Glutamatergic neuron (in vitro differentiated cells): ENCODE data around the gene RGS6. TPM values are rescaled to one million over a fixed set of nuclear protein-coding genes. Genes with fewer than 3 reads are reported as not detected.
A peak's percentile ranks its signal among the peaks of the same experiment; 100 is the strongest.

Experiments used
- DNase-seq: peaks from one replicate; pipeline ENCODE4 v3.0.0; 2022
- H3K27ac Mint-ChIP-seq: one replicate; pipeline ENCODE4 v1.8.0; 2020; ENCODE audit warnings: mild to moderate bottlenecking, mixed read lengths, inconsistent platforms; ENCODE audit not compliant: unreplicated experiment
- H3K27me3 Mint-ChIP-seq: one replicate; pipeline ENCODE4 v1.8.0; 2020; ENCODE audit warnings: mild to moderate bottlenecking, moderate library complexity, mixed read lengths, inconsistent platforms; ENCODE audit not compliant: unreplicated experiment
- H3K36me3 Mint-ChIP-seq: one replicate; pipeline ENCODE4 v1.8.0; 2020; ENCODE audit warnings: mild to moderate bottlenecking, mixed read lengths, inconsistent platforms; ENCODE audit not compliant: unreplicated experiment
- H3K4me1 Mint-ChIP-seq: one replicate; pipeline ENCODE4 v1.8.0; 2020; ENCODE audit warnings: mild to moderate bottlenecking, low read depth, mixed read lengths, inconsistent platforms; ENCODE audit not compliant: unreplicated experiment
- H3K4me3 Mint-ChIP-seq: one replicate; pipeline ENCODE4 v1.8.0; 2020; ENCODE audit warnings: mild to moderate bottlenecking, mixed read lengths, inconsistent platforms; ENCODE audit not compliant: unreplicated experiment
- H3K9me3 Mint-ChIP-seq: one replicate; pipeline ENCODE4 v1.8.0; 2020; ENCODE audit warnings: mild to moderate bottlenecking, moderate library complexity, mixed read lengths, inconsistent platforms; ENCODE audit not compliant: unreplicated experiment
- CTCF ChIP-seq: fragments of 200-600 bp; sonication (generic); IDR thresholded peaks from one replicate; pipeline ENCODE4 v1.5.0; 2021; ENCODE audit not compliant: partially characterized antibody, unreplicated experiment
- total RNA-seq: library from RNA; stranded (reverse); fragmentation: NEBNext Ultra II Directional; extraction: Animal tissue kit (Norgen Biotek cat#: 25700); gene quantifications from one replicate; pipeline ENCODE4 v1.2.1, GENCODE V29; 2021; ENCODE audit not compliant: unreplicated experiment

RGS6 gene
- total RNA-seq, 1 donor from 2014 or later = 1.2 TPM

GRCh38 chr14:72418806-72419205 is 486.6 kb downstream of the RGS6 start:
- Mint-ChIP-seq H3K36me3 (peaks cover 5% of the 10 kb centered on the region), H3K27me3 (peaks cover 1% of the 10 kb centered on the region), H3K27ac (no peak overlapping the region), H3K4me3 (no peak overlapping the region), H3K4me1 (peaks cover 11% of the 10 kb centered on the region), H3K9me3 (peaks cover 1% of the 10 kb centered on the region)
- TF ChIP-seq CTCF = no peak
- no peak for DNase-seq

- H3K9me3 Mint-ChIP-seq = no peaks in the 10 kb centered on the region
These were observed 487.1 kb downstream of the RGS6 start for GRCh38 chr14:72419226-72419775.

GRCh38 chr14:72420749-72421474 is 488.7 kb downstream of the RGS6 start:
- DNase-seq = peak; percentile 94
- no peak overlapping the region for H3K4me3 Mint-ChIP-seq
- peaks cover 11% of the 10 kb centered on the region for H3K4me1 Mint-ChIP-seq
- H3K9me3 Mint-ChIP-seq = no peaks in the 10 kb centered on the region
- no peaks in the 10 kb centered on the region for H3K36me3 Mint-ChIP-seq
- peak; percentile 99 for TF ChIP-seq CTCF
- peaks cover 1% of the 10 kb centered on the region for H3K27me3 Mint-ChIP-seq
- H3K27ac Mint-ChIP-seq = no peak overlapping the region

More at GRCh38 chr14:72419226-72419775, 487.1 kb downstream of the RGS6 start:
- peak overlapping the region; percentile 70 for H3K27ac Mint-ChIP-seq
- peak overlapping the region; percentile 23 for H3K4me3 Mint-ChIP-seq
- peaks cover 11% of the 10 kb centered on the region for H3K4me1 Mint-ChIP-seq
- peak; percentile 41 for DNase-seq
- peaks cover 1% of the 10 kb centered on the region for H3K27me3 Mint-ChIP-seq
- TF ChIP-seq CTCF = no peak
- peaks cover 2% of the 10 kb centered on the region for H3K36me3 Mint-ChIP-seq

- no peak for TF ChIP-seq CTCF
- peaks cover 1% of the 10 kb centered on the region for H3K27me3 Mint-ChIP-seq
These were observed 491.7 kb downstream of the RGS6 start for GRCh38 chr14:72423957-72424356.

GRCh38 chr14:72430457-72430856 is 498.2 kb downstream of the RGS6 start:
- no peaks in the 10 kb centered on the region for H3K4me1 Mint-ChIP-seq
- TF ChIP-seq CTCF = no peak
- H3K36me3 Mint-ChIP-seq = peaks cover 9% of the 10 kb centered on the region
- H3K4me3 Mint-ChIP-seq = no peak overlapping the region
- no peak overlapping the region for H3K27ac Mint-ChIP-seq
- H3K27me3 Mint-ChIP-seq = peaks cover 3% of the 10 kb centered on the region
- no peak for DNase-seq
- H3K9me3 Mint-ChIP-seq = peaks cover 5% of the 10 kb centered on the region

More at GRCh38 chr14:72423957-72424356, 491.7 kb downstream of the RGS6 start:
- H3K9me3 Mint-ChIP-seq = peaks cover 2% of the 10 kb centered on the region
- no peak overlapping the region for H3K4me3 Mint-ChIP-seq
- peaks cover 11% of the 10 kb centered on the region for H3K4me1 Mint-ChIP-seq
- H3K27ac Mint-ChIP-seq = no peak overlapping the region
- DNase-seq = no peak
- peaks cover 9% of the 10 kb centered on the region for H3K36me3 Mint-ChIP-seq
